GM19025 (cell line): ENCODE results near the gene MBNL2.

Experiments used
- ATAC-seq: cut with Tn5 transposase; IDR thresholded peaks from one replicate; pipeline ENCODE4 v1.9.1; 2021; ENCODE audit warnings: mild to moderate bottlenecking, low read depth, moderate library complexity; ENCODE audit not compliant: unreplicated experiment

MBNL2 gene

GRCh38 chr13:97432917-97433726 is 211.0 kb downstream of the MBNL2 start:
- peak; percentile 71 for ATAC-seq

GRCh38 chr13:97433727-97434396 is 211.7 kb downstream of the MBNL2 start, which contains the start of gene RAP2A:
Gene RAP2A (plus strand): TSS chr13:97434169. CDS start chr13:97434471, 302 bp downstream.
- ATAC-seq, result peak; percentile 36

GRCh38 chr13:97434397-97435201 is 212.5 kb downstream of the MBNL2 start:
- ATAC-seq, result peak; percentile 2

- no peak for ATAC-seq
These were observed 213.2 kb downstream of the MBNL2 start for GRCh38 chr13:97435323-97435722.

GRCh38 chr13:97435794-97436193 is 213.7 kb downstream of the MBNL2 start:
- ATAC-seq, result no peak

GRCh38 chr13:97436845-97437244 is 214.7 kb downstream of the MBNL2 start:
- no peak for ATAC-seq

GRCh38 chr13:97437729-97438128 is 215.6 kb downstream of the MBNL2 start:
- no peak for ATAC-seq

GRCh38 chr13:97438856-97439595 is 216.9 kb downstream of the MBNL2 start:
- no peak for ATAC-seq

GRCh38 chr13:97440598-97441170 is 218.6 kb downstream of the MBNL2 start:
- no peak for ATAC-seq

- ATAC-seq, result peak; percentile 56
These were observed 219.2 kb downstream of the MBNL2 start for GRCh38 chr13:97441368-97441767.
